GM21576 (cell line): ENCODE data around the gene BABAM2.

ENCODE experiments used
- ATAC-seq: cut with Tn5 transposase; IDR thresholded peaks from one replicate; pipeline ENCODE4 v1.9.1; 2021; ENCODE audit warnings: mild to moderate bottlenecking, moderate library complexity; ENCODE audit not compliant: unreplicated experiment

BABAM2 gene

GRCh38 chr2:28055325-28055970, 164.9 kb downstream of the BABAM2 start:
- ATAC-seq: no peak

GRCh38 chr2:28058791-28059190, 168.3 kb downstream of the BABAM2 start:
- no peak for ATAC-seq

- no peak for ATAC-seq
Measured at GRCh38 chr2:28062867-28063266, 172.3 kb downstream of the BABAM2 start.

- ATAC-seq: no peak
Measured at GRCh38 chr2:28063492-28063962, 173.0 kb downstream of the BABAM2 start.

- ATAC-seq: no peak
Measured at GRCh38 chr2:28067602-28068001, 177.1 kb downstream of the BABAM2 start.

GRCh38 chr2:28068088-28068487, 177.6 kb downstream of the BABAM2 start:
- ATAC-seq: no peak

- no peak for ATAC-seq
Measured at GRCh38 chr2:28068527-28068926, 178.0 kb downstream of the BABAM2 start.

DNA sequence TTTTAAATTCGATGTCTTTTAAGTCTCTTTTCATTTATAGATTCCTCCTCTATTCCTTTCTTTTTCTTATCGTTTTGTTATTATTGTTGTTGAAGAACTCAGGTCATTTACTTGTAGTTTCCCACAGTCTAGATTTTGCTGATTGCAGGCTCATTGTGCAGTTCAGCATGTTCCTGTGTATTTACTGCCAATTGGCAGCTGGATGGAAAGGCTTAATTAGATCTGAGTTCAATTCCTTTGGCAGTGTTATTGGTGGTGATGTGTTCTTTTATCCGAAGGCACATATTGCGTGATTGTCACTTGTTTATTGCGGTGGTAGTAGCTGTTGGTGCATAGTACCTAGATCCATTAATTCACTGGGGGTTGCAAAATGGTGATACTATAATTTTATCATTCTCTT, 180.7 kb downstream of the BABAM2 start:
- no peak for ATAC-seq

DNA sequence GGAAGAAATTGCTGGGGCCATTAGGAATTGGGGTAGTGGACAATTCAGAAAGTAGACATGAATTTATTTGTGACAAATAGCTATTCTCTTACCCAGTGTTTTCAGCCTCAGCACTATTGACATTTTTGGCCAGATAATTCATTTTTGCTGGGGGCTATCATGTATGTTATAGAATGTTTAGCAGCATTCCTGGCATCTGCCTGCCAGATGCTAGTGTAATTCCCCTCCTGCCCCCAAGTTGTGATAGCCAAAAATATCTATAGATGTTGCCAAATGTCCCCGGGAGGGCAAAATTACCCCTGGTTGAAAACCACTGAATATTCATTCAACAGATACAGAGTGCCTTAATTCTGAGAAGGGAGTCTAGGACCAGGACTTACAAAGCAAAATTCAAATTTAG, 183.6 kb downstream of the BABAM2 start:
- ATAC-seq: no peak

DNA sequence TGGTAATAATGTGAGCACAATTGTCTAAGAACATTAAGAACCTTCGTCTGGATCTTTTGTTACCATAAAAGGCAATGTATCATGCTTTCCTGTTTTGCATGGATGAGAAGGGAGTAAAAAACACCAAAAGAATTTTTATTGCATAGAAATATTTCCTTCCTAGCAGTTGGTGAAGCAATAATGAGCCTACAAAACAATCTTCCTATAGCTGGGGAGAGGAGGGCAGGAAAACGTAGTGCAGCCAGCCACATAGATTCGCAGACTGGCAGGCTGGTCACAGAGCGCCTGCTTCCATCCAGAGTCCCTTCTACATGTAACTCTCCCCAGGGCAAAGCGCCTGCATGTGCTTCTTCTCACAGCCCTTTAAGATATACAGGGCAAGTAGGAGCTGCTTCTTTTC, 190.4 kb downstream of the BABAM2 start:
- ATAC-seq: no peak

- ATAC-seq: no peak
Measured at GRCh38 chr2:28082131-28082530, 191.6 kb downstream of the BABAM2 start.

DNA sequence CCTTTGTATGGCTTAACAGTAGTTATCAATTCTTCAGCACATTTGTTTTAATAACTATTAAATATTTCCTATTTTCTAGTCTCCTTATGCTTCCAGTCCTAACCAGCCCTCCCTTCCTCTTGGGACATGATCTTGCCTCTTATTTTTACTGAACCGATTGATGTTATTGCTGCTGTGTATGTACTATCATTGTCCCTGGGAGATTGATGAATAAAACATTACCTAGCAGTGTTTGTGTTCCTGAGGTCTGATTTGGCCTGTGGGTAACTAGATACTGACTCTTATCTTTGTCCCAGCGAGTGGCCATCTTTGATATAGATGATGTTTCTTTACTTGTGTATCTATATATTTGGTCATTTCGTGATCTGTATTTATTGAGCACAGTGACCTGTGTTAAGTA, 192.9 kb downstream of the BABAM2 start:
- no peak for ATAC-seq

GRCh38 chr2:28084564-28084963, 194.0 kb downstream of the BABAM2 start:
- ATAC-seq: no peak

DNA sequence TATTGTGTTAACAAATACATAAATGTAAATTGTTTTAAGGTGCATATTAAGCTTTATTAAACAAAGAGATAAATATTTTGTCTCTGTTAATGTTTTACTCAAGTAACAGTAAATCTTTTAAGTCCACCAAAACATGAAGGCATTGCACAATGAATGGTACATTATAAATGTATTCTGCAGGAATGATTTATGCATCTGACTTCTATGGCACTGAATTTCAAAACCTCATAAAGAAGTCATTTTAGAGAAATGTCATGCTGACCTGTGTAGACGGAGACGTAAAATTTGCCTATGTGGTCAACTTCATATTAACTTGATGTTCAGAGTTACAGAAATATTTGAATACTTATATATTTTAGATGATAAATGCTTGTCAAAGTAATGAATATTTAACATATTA, 194.7 kb downstream of the BABAM2 start:
- no peak for ATAC-seq

DNA sequence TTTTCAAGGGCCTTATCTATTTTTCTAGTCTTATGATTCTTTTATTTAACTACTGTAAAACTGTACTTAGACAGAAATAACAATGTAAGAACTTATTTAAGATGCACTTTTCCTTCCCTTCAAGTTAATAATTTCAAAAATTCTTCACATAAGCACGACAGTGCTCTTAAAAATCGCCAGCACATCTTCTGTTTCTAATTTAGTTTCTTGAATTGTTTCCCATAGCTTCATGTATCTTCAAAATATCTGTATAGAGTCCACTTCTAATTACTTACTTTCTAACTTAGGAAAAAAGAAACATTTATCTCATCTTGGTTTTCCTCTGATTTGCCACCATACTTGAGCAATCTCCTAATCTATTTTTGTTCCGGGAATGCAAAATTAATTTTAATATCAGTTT, 196.1 kb downstream of the BABAM2 start:
- ATAC-seq: no peak

DNA sequence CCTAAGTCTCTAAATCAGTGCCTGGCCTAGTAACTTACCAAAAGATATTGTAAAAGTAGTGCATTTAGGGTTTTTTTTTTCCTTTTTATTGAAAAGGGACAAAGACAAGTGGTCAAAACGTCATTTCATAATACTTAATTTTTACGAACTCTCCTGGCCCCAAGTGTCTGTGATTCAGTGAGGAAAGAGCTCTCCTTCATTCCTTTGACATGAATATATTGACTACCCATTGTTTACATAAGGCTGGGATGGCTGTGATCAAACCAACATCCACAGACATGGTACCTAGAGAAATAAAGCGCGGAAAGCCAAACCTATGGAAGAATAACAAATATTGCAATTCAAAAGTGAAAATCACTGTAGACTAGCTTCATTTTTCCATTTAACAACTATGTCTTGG, 198.4 kb downstream of the BABAM2 start:
- ATAC-seq: no peak

DNA sequence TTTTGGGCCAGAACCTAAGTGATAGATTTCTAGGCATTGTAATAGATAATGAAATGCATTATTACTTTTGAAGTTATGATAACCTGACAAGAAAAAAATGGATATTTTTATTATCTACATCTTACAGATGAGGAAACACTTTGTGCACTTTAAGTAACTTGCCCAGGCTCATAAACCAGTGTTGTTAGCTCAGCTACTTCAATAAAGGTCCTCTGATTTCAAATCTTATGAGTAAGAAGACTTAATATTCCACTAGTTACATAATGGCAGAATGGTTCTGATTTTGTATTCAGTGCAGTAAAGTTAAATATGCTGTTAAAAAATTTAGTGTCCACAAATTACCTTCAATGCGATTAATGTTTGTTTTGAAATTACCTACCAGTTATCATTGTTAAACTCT, 199.0 kb downstream of the BABAM2 start:
- no peak for ATAC-seq

GRCh38 chr2:28093308-28093707, 202.8 kb downstream of the BABAM2 start:
- no peak for ATAC-seq

- ATAC-seq: no peak
Measured at GRCh38 chr2:28093768-28094167, 203.2 kb downstream of the BABAM2 start.

GRCh38 chr2:28094739-28095138, 204.2 kb downstream of the BABAM2 start:
- ATAC-seq: no peak

DNA sequence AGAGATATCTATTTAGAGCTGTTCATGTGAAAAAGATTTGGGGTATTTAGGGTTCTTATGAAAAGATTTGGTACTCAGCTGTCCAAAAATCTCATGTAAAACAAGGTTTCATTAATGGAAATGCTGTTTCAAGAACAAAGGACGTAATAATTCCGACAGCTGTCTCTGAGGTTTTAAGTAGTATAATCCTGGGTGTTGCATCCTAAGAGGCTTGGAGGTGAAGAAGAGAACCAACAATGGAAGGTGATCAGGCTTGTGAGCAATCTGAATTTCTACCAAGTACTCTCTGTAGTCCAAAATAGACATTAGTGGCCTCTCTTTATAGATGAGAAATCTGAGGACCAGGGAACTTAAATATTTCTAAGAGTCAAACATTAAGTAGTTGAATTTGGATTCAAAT, 205.1 kb downstream of the BABAM2 start:
- no peak for ATAC-seq

- ATAC-seq: no peak
Measured at GRCh38 chr2:28096421-28096820, 205.9 kb downstream of the BABAM2 start.

DNA sequence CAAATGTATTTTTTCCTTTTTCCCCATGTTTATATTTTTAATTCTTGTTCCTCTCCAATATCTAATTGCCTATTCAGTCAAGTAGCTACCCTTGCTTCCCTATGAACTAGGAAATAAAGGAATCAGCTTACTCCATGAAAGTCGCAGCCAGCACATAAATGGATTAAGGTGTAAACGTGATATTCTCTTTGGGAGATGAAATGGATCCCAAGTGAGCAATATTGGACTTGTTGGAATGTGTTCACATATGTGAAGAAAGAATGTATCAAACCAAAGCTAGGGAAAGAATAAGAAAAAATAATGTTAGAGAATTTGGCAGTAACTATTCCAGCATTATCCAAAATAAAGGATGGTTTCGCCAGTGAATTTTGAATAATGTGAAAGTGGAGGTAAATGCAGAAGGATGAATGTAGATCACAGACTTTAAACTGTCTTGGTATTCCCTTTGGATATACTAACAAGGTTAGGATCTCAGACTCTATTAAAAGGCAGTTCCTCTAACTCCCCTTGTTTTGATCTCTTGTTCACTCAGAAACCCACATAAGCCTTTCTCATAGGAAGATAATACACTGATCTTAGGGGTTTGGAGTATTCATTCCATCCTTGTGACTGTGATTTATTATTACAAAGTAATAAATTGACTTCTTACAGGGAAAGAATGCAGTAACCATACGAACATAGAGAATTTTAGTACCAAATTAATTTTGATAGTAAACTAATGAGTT, 208.1 kb downstream of the BABAM2 start:
- no peak for ATAC-seq
